GM21619 (cell line): ENCODE measurements around the gene NOLC1.

Experiments used
- ATAC-seq: cut with Tn5 transposase; IDR thresholded peaks from one replicate; pipeline ENCODE4 v1.9.1; 2021; ENCODE audit not compliant: unreplicated experiment

NOLC1 gene

GRCh38 chr10:102200751-102201640, 48.8 kb downstream of the NOLC1 start:
- ATAC-seq = no peak

GRCh38 chr10:102202386-102202785, 50.2 kb downstream of the NOLC1 start:
- ATAC-seq = no peak

- no peak for ATAC-seq
Measured at GRCh38 chr10:102208311-102209035, 56.3 kb downstream of the NOLC1 start.

- no peak for ATAC-seq
Measured at GRCh38 chr10:102211615-102212299, 59.6 kb downstream of the NOLC1 start.
